Dedifferentiated amniotic fluid mesenchymal stem cell (primary cell): Measurements from ENCODE around the gene UMAD1.

Source experiments
- DNase-seq: peaks from one replicate; pipeline ENCODE4 v3.0.0-alpha.2; 2016; ENCODE audit errors: extremely low spot score

Gene UMAD1

GRCh38 chr7:7921830-7922229 is 281.3 kb downstream of the UMAD1 start:
- no peak for DNase-seq

GRCh38 chr7:7922684-7923385 is 282.3 kb downstream of the UMAD1 start:
- DNase-seq, result no peak

DNA sequence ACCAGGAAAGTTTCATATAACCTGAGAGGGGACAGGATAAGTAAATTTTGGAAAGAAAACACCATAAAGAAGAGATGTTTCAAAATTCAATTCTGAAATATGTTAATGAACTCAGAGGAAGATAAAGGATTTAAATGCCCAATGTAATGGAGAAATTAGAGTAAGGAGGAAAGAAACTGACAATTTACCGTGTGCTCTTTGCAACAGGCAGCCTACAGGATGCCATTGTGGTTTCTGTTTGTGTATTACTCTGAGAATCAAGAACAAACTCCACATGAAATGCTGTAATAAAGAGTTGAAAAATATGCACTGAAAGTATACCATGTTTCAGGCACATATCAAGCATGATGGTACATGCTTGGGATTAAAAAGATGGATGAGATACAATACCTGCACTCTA is 283.3 kb downstream of the UMAD1 start:
- no peak for DNase-seq

- no peak for DNase-seq
These were observed 283.8 kb downstream of the UMAD1 start for GRCh38 chr7:7924303-7924702.
